Occipital lobe (tissue), 2 donors: ENCODE results near the gene ABL1. TPM values are rescaled to one million over a fixed set of nuclear protein-coding genes. Genes with fewer than 3 reads are reported as not detected.

Experiments used
- DNase-seq: peaks from one replicate; lab custom pipeline; 2025; lab: John Stamatoyannopoulos, UW
- total RNA-seq: library from RNA; depleted of rRNA; stranded (reverse); fragments of >200 nt; gene quantifications from one replicate; pipeline ENCODE4 v1.2.3, GENCODE V29; 2014

ABL1 gene
- total RNA-seq, 1 donor from 2014 or later, result 25.1 TPM

GRCh38 chr9:130870491-130871381, 35.7 kb downstream of the ABL1 start:
- no peak for DNase-seq

GRCh38 chr9:130871395-130872062, 36.5 kb downstream of the ABL1 start:
- no peak for DNase-seq

GRCh38 chr9:130872093-130872492, 37.0 kb downstream of the ABL1 start:
- no peak for DNase-seq

- no peak for DNase-seq
Observed at GRCh38 chr9:130872508-130872907, 37.5 kb downstream of the ABL1 start.

GRCh38 chr9:130872912-130873503, 38.0 kb downstream of the ABL1 start:
- DNase-seq, result no peak

GRCh38 chr9:130873966-130874365, 38.9 kb downstream of the ABL1 start:
- DNase-seq, result no peak

GRCh38 chr9:130874783-130875182, 39.7 kb downstream of the ABL1 start:
- no peak for DNase-seq

GRCh38 chr9:130877300-130877699, 42.2 kb downstream of the ABL1 start:
- no peak for DNase-seq

- no peak for DNase-seq
Observed at GRCh38 chr9:130878295-130878694, 43.2 kb downstream of the ABL1 start.

GRCh38 chr9:130879863-130880411, 44.9 kb downstream of the ABL1 start:
- no peak for DNase-seq

- no peak for DNase-seq
Observed at GRCh38 chr9:130880599-130881220, 45.7 kb downstream of the ABL1 start.

- no peak for DNase-seq
Observed at GRCh38 chr9:130881516-130881915, 46.5 kb downstream of the ABL1 start.

GRCh38 chr9:130882696-130883225, 47.7 kb downstream of the ABL1 start:
- DNase-seq, result no peak

- no peak for DNase-seq
Observed at GRCh38 chr9:130883479-130883878, 48.4 kb downstream of the ABL1 start.

- no peak for DNase-seq
Observed at GRCh38 chr9:130884111-130884531, 49.1 kb downstream of the ABL1 start.

- DNase-seq, result no peak
Observed at GRCh38 chr9:130884542-130885483, 49.8 kb downstream of the ABL1 start.

- no peak for DNase-seq
Observed at GRCh38 chr9:130885484-130886375, 50.7 kb downstream of the ABL1 start.

- no peak for DNase-seq
Observed at GRCh38 chr9:130886981-130887380, 51.9 kb downstream of the ABL1 start.

- DNase-seq, result no peak
Observed at GRCh38 chr9:130887494-130888144, 52.6 kb downstream of the ABL1 start.
